Measurements from ENCODE around the gene GDPD1.

The GDPD1 gene

GRCh38 chr17:59234631-59235030 lies 14.3 kb downstream of the GDPD1 start:
- no peak for DNase-seq (ENCODE audit: low read depth, low spot score)
- in situ Hi-C loops (cut with HindIII; ENCODE audit: low sequenced_read_pairs), result no loop called here
- no peak overlapping the region for H3K4me3 ChIP-seq (ENCODE audit: low read depth, low read length)
- TF ChIP-seq CTCF (IDR thresholded peaks at IDR 0.05; ENCODE audit: low read depth, low read length), result no peak

GRCh38 chr17:59238906-59239305 lies 18.6 kb downstream of the GDPD1 start:
- no peak overlapping the region for H3K4me3 ChIP-seq (ENCODE audit: low read depth, low read length)

GRCh38 chr17:59244081-59244480 lies 23.8 kb downstream of the GDPD1 start:
- H3K4me3 ChIP-seq (ENCODE audit: low read depth, low read length), result no peak overlapping the region
- no peak for DNase-seq (ENCODE audit: low read depth, low spot score)
- no peak for TF ChIP-seq CTCF (IDR thresholded peaks at IDR 0.05; ENCODE audit: low read depth, low read length)
- in situ Hi-C loops (cut with HindIII; ENCODE audit: low sequenced_read_pairs), result no loop called here

More at GRCh38 chr17:59238906-59239305, 18.6 kb downstream of the GDPD1 start:
- in situ Hi-C loops (cut with HindIII; ENCODE audit: low sequenced_read_pairs), result no loop called here
- TF ChIP-seq CTCF (IDR thresholded peaks at IDR 0.05; ENCODE audit: low read depth, low read length), result no peak
- DNase-seq (ENCODE audit: low read depth, low spot score), result no peak

GRCh38 chr17:59254742-59255141 lies 34.4 kb downstream of the GDPD1 start:
- no peak for DNase-seq (ENCODE audit: low read depth, low spot score)
- H3K4me3 ChIP-seq (ENCODE audit: low read depth, low read length), result no peak overlapping the region
- TF ChIP-seq CTCF (IDR thresholded peaks at IDR 0.05; ENCODE audit: low read depth, low read length), result no peak
- in situ Hi-C loops (cut with HindIII; ENCODE audit: low sequenced_read_pairs), result no loop called here

GRCh38 chr17:59257101-59257500 lies 36.8 kb downstream of the GDPD1 start:
- in situ Hi-C loops (cut with HindIII; ENCODE audit: low sequenced_read_pairs), result no loop called here
- H3K4me3 ChIP-seq (ENCODE audit: low read depth, low read length), result no peak overlapping the region
- no peak for DNase-seq (ENCODE audit: low read depth, low spot score)
- TF ChIP-seq CTCF (IDR thresholded peaks at IDR 0.05; ENCODE audit: low read depth, low read length), result no peak

- in situ Hi-C loops (cut with HindIII; ENCODE audit: low sequenced_read_pairs), result no loop called here
- DNase-seq (ENCODE audit: low read depth, low spot score), result no peak
- no peak for TF ChIP-seq CTCF (IDR thresholded peaks at IDR 0.05; ENCODE audit: low read depth, low read length)
- no peak overlapping the region for H3K4me3 ChIP-seq (ENCODE audit: low read depth, low read length)
Observed at GRCh38 chr17:59260722-59261121, 40.4 kb downstream of the GDPD1 start.

- no peak for TF ChIP-seq CTCF (IDR thresholded peaks at IDR 0.05; ENCODE audit: low read depth, low read length)
- DNase-seq (ENCODE audit: low read depth, low spot score), result no peak
- in situ Hi-C loops (cut with HindIII; ENCODE audit: low sequenced_read_pairs), result no loop called here
- H3K4me3 ChIP-seq (ENCODE audit: low read depth, low read length), result no peak overlapping the region
Observed at GRCh38 chr17:59266745-59267144, 46.4 kb downstream of the GDPD1 start.

Data from astrocyte of the spinal cord (primary cell).